Neuron (in vitro differentiated cells): ENCODE results near the gene DUSP6.

ENCODE experiments used
- H2AFZ ChIP-seq: one replicate; pipeline ENCODE4 v1.6.1; 2013; ENCODE audit warnings: low read depth, mild to moderate bottlenecking, inconsistent platforms, low read length, moderate library complexity
- H3K27me3 ChIP-seq: one replicate; pipeline ENCODE4 v1.6.1; 2013; ENCODE audit warnings: low read length; ENCODE audit not compliant: insufficient read depth
- H3K36me3 ChIP-seq: one replicate; pipeline ENCODE4 v1.6.1; 2013; ENCODE audit warnings: low read length; ENCODE audit not compliant: insufficient read depth
- H3K4me1 ChIP-seq: one replicate; pipeline ENCODE4 v1.6.1; 2013; ENCODE audit warnings: low read length; ENCODE audit not compliant: insufficient read depth
- H3K4me3 ChIP-seq: 2 replicates; pipeline ENCODE4 v1.5.1; 2013; ENCODE audit warnings: mild to moderate bottlenecking, low read length, moderate library complexity
- H3K9me3 ChIP-seq: one replicate; pipeline ENCODE4 v1.6.1; 2013; ENCODE audit warnings: low read length

DUSP6 gene

DNA sequence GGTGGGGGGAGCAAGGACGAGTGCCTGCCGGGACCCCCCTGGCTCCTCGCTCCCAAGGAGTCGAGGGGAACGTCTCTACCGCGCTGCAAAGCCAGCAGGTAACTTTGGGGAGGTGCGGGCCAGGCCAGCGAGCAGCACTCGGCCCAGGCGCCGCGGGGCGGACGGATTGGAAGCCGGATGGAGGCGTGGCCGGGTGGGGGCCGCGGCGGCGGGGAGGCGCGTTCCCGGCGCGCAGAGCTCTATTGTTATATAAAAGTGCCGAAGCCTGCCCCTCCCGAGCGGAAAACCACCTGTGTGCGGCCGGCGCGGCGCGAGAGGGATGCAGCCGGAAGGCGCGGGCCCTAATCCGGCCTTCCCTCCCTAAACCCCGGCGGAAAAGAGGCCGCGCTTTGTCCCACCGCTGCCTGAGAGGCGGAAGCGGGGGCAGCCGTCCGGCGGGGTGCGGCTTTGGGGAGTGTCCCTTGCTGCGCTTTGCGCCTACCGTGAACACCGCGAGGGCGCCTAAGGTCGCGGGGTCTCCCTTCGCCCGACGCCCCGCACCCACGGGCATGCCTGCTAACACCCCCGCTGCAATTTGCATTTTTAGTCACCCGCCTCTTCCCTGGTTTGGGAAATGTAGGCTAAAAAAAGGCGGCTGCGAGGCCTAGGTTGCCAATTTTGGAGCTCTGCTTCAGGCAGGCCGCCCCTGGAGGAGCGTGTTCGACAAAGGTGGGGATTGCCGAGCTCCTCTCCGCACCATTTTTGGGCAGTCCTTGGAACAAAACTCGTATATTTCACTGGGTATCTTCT lies 1.7 kb upstream of the DUSP6 start:
- H3K9me3 ChIP-seq = no peaks in the 10 kb centered on the region
- peak overlapping the region; percentile 75 for H2AFZ ChIP-seq
- peaks cover 48% of the 10 kb centered on the region for H3K4me1 ChIP-seq
- no peaks in the 10 kb centered on the region for H3K27me3 ChIP-seq
- H3K36me3 ChIP-seq = peaks cover 4% of the 10 kb centered on the region
- H3K4me3 ChIP-seq = peak overlapping the region; percentile 69

GRCh38 chr12:89353188-89353822 lies 1.0 kb upstream of the DUSP6 start:
- Histone ChIP-seq H2AFZ (peak overlapping the region; percentile 75), H3K27me3 (no peaks in the 10 kb centered on the region), H3K4me1 (peaks cover 55% of the 10 kb centered on the region)

GRCh38 chr12:89352242-89352491 lies 134 bp downstream of the DUSP6 start:
- Histone ChIP-seq H3K36me3 (peaks cover 5% of the 10 kb centered on the region), H2AFZ (no peak overlapping the region), H3K4me1 (peaks cover 66% of the 10 kb centered on the region), H3K4me3 (peak overlapping the region; percentile 82), H3K27me3 (no peaks in the 10 kb centered on the region), H3K9me3 (no peaks in the 10 kb centered on the region)

More at GRCh38 chr12:89353188-89353822, 1.0 kb upstream of the DUSP6 start:
- H3K36me3 ChIP-seq = peaks cover 8% of the 10 kb centered on the region
- H3K9me3 ChIP-seq = no peaks in the 10 kb centered on the region
- H3K4me3 ChIP-seq = peak overlapping the region; percentile 69

- Histone ChIP-seq H3K36me3 (peaks cover 5% of the 10 kb centered on the region), H2AFZ (no peak overlapping the region), H3K27me3 (no peaks in the 10 kb centered on the region), H3K4me1 (peaks cover 68% of the 10 kb centered on the region), H3K4me3 (peak overlapping the region; percentile 82), H3K9me3 (no peaks in the 10 kb centered on the region)
Measured at GRCh38 chr12:89351489-89352241, 636 bp downstream of the DUSP6 start.

DNA sequence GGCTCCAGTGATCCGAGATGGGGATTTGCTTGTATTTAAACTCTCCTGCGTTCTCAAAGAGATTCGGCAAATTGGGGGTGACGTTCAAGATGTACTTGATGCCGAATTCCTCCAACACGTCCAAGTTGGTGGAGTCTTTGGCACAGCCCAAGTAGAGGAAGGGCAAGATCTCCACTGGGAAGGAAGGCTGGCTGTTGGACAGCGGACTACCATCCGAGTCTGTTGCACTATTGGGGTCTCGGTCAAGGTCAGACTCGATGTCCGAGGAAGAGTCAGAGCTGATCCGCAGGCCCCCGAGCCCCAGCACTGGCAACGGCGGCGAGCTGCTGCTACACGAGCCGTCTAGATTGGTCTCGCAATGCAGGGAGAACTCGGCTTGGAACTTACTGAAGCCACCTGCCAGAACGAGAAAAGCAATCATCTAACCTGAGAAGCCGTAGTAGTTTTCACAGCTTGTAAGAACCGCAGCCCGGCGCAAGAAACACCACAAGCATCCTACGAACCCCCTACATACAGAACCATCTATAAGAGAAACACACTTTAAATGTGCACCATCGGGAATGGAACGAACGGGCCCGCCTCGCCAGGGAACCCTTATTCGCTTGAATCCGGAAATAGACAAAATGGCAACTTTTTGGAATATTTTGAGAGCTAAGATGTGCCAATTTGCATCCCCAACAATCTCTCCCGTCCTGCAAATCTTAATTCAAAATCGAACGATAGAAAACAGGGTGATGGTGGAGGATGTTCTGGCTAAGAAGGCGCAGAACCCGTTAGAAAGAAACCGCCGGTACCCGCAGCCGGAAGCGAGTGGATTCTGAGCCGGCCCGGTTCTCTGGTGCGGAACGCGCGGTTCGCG lies 1.4 kb downstream of the DUSP6 start:
- no peaks in the 10 kb centered on the region for H3K9me3 ChIP-seq
- H3K4me3 ChIP-seq = peak overlapping the region; percentile 82
- H3K27me3 ChIP-seq = no peaks in the 10 kb centered on the region
- H3K4me1 ChIP-seq = peaks cover 73% of the 10 kb centered on the region
- H2AFZ ChIP-seq = no peak overlapping the region
- peaks cover 5% of the 10 kb centered on the region for H3K36me3 ChIP-seq

DNA sequence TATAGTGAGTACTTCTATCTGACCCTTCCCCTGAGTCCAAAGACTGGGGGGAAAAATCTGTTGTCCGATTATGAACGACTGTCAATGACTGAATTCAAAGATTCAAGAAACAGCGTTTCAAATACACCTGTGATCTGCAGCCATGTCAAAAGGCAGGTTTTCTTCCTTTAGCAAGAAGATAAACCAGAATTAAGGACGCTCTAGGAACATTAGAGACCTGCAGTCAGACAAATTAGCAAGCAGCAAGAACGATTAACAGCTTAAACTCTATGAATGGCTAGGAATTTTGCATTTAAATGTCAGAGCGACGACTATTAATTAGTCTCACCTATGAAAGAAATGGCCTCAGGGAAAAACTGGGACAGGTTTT lies 2.1 kb downstream of the DUSP6 start:
- Histone ChIP-seq H3K9me3 (no peaks in the 10 kb centered on the region), H3K27me3 (no peaks in the 10 kb centered on the region), H3K36me3 (peaks cover 5% of the 10 kb centered on the region), H3K4me3 (peak overlapping the region; percentile 82), H3K4me1 (peaks cover 73% of the 10 kb centered on the region), H2AFZ (no peak overlapping the region)

GRCh38 chr12:89349814-89350213 lies 2.5 kb downstream of the DUSP6 start:
- Histone ChIP-seq H3K9me3 (no peaks in the 10 kb centered on the region), H3K4me1 (peaks cover 72% of the 10 kb centered on the region), H3K4me3 (peak overlapping the region; percentile 82), H3K27me3 (no peaks in the 10 kb centered on the region), H3K36me3 (peaks cover 5% of the 10 kb centered on the region), H2AFZ (no peak overlapping the region)

DNA sequence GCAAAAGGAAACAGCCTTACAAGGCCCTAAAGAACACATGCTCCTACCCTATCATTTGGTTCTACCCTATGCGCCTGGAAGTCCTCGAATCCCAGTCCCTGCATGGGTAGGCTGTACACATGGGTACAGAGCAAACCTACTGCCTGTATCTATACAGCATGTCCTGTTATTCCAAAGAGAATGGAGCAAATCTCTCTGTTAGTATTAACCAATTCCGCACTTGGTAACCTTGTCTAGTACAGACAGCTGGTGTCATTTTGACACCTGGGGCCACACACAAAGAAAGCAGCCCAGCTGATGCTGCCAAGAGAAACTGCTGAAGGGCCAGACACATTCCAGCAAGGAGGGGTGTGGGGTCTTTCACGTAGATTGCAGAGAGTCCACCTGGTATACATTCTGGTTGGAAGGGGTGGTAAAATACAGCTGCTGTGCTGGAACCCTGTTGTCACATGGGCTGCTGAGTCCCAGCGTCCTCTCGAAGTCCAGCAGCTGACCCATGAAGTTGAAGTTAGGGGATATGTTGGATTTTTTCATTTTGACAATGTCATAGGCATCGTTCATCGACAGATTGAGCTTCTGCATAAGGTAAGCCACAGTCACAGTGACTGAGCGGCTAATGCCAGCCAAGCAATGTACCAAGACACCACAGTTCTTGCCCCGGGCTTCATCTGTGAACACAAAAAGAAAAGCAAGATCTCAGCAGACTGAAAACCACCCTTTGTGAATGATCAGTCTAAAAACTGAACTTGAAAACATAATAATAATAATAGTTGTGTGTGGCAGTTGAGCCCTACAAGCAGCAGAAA lies 3.2 kb downstream of the DUSP6 start:
- no peak overlapping the region for H2AFZ ChIP-seq
- H3K27me3 ChIP-seq = no peaks in the 10 kb centered on the region
- H3K9me3 ChIP-seq = no peaks in the 10 kb centered on the region
- H3K4me1 ChIP-seq = peaks cover 67% of the 10 kb centered on the region
- peak overlapping the region; percentile 82 for H3K4me3 ChIP-seq
- H3K36me3 ChIP-seq = peaks cover 5% of the 10 kb centered on the region

DNA sequence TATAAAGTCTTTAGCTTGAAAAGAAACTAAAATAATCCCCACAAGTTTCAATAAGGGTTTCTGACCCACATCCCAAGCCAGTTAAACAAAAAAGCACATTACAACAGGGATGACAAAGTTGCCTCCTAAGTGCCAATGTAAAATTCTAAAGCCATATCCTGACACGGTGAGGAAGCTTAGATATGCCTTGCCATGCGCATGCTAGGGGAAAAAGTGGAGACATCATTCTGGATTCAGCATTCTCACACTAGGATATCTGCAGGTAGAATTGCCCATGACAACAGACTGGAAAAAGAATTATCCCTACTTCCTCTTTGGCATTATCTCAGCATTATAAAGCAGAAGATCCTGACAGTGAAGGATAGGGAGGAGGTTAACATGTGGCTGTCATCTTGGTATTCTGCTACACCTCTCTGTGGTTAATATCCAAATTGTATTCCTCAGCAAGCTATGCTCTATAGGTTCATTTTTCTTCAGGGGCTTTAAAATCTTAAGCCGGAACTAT lies 4.9 kb downstream of the DUSP6 start:
- H3K9me3 ChIP-seq = no peaks in the 10 kb centered on the region
- peaks cover 5% of the 10 kb centered on the region for H3K36me3 ChIP-seq
- H2AFZ ChIP-seq = no peak overlapping the region
- no peaks in the 10 kb centered on the region for H3K27me3 ChIP-seq
- H3K4me3 ChIP-seq = no peak overlapping the region
- peaks cover 67% of the 10 kb centered on the region for H3K4me1 ChIP-seq

- no peaks in the 10 kb centered on the region for H3K27me3 ChIP-seq
- peaks cover 67% of the 10 kb centered on the region for H3K4me1 ChIP-seq
Measured at GRCh38 chr12:89346741-89347324, 5.5 kb downstream of the DUSP6 start.

DNA sequence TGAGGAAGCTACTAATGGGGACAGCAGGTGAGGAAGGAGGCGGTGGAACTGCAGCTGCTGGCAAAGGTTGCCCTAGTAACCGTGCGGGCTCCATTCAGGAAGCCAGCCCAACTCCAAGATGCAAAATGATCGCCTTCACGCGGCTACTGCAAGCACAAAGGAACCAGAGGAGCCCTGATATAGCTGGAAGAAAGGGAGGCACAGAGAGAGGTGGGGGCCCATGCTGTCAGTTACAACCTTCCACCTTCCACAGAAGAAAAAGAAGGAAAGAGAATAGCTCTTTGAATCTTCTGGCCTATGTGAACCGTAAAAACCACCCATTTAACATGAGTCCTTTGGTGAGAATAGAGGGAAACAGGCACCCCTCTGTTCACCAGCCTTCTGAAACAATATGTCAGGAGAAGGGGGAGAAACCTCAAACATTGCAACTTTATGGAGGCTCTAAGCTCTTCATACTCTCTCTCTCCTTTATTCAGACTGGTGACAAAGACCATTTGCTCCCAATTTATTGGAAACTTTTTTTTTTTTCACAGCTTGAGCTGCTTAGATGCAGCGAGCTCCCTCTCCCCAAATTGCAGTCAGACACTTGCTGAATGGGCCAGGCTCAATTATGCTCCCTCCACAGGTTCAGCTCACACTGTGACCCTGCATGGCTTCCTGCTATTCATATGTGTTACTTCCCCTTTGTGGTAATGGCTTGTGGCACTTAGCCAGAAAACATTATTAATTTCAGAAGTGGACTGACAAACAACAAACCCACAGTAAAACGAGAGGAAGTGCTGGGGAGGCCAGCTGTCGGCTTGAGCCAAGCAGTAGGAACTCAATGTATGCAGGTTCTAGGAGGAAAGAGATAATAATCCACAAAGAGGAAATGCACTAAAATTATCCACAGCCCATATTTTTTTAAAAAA lies 6.2 kb downstream of the DUSP6 start:
- no peak overlapping the region for H2AFZ ChIP-seq

More at GRCh38 chr12:89346741-89347324, 5.5 kb downstream of the DUSP6 start:
- Histone ChIP-seq H3K9me3 (no peaks in the 10 kb centered on the region), H2AFZ (no peak overlapping the region), H3K4me3 (peak overlapping the region; percentile 11), H3K36me3 (peaks cover 5% of the 10 kb centered on the region)

More for the DNA sequence above, 6.2 kb downstream of the DUSP6 start:
- peaks cover 5% of the 10 kb centered on the region for H3K36me3 ChIP-seq
- no peaks in the 10 kb centered on the region for H3K9me3 ChIP-seq
- peak overlapping the region; percentile 3 for H3K4me3 ChIP-seq
- peaks cover 65% of the 10 kb centered on the region for H3K4me1 ChIP-seq
- H3K27me3 ChIP-seq = no peaks in the 10 kb centered on the region
